ENCODE data around the gene SLC25A47.

Gene SLC25A47

DNA sequence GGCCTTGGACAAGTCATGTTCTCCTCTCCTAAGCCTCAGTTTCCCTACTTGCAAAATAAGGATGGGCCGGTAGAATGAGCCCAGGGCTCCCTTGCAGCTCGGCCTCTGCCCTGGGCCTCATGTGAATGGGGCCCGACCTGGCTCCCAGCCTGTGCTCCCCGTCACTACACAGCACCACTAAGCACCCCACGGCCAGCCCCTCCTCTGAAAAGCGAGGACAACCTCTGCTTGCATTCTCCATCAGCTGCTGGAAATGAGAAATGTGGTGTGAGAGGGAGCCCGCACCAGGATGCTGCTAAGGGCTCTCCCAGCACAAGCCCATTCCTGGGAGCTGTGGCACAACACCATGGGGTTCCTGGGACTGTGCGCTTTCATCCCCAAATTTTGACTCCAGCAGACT, 10.2 kb downstream of the SLC25A47 start:
- no peak overlapping the region for H3K4me3 ChIP-seq (ENCODE audit: control insufficient read depth in 1 of 7, extremely low read depth in 1 of 7, insufficient read depth in 4 of 7, low read depth in 2 of 7, low read length in 6 of 7)
- H3K36me3 ChIP-seq (ENCODE audit: control insufficient read depth in 4 of 4, insufficient read depth in 4 of 4, low read length in 3 of 4): peaks cover 1 to 32% (median 13%) of the 10 kb centered on the region in 4 experiments
- H3K9me3 ChIP-seq (ENCODE audit: control extremely low read depth in 1 of 5, control insufficient read depth in 4 of 5, insufficient read depth in 2 of 5, low read depth in 1 of 5, low read length in 4 of 5): no peaks in the 10 kb centered on the region
- DNase-seq: no peak
- CTCF ChIA-PET: no interaction called here
- no peak overlapping the region for H3K27ac ChIP-seq (ENCODE audit: insufficient read depth in 1 of 2, low read depth in 1 of 2, low read length in 2 of 2, poor library complexity in 1 of 2, severe bottlenecking in 2 of 2)
- H3K27me3 ChIP-seq (replicated peaks in 2 of 5; ENCODE audit: control insufficient read depth in 4 of 5, insufficient read depth in 5 of 5, low read length in 4 of 5): no peaks in the 10 kb centered on the region
- POLR2A ChIA-PET: no interaction called here
- H3K4me1 ChIP-seq (ENCODE audit: control extremely low read depth in 1 of 4, control insufficient read depth in 4 of 4, insufficient read depth in 4 of 4, low read length in 3 of 4): no peaks in the 10 kb centered on the region
- WGBS (ENCODE audit: insufficient coverage): 89% methylated on average over 4 of the region's 8 CpGs

DNA sequence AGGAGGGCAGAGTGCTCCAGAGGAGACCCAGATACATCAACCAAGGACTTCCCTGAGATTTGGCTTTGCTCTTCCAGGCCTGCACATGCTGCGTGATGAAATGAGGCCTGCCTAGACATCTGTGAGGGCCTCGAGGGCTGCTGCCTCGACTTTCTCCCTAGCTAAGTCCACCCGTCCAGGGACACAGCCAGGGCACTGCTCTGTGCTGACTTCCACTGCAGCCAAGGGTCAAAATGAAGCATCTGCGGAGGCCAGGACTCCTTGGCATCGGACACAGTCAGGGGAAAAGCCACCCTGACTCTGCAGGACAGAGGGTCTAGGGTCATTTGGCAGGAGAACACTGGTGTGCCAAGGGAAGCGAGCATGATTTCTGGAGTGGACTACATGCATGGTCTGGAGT, 10.7 kb downstream of the SLC25A47 start:
- no peak overlapping the region for H3K4me3 ChIP-seq (ENCODE audit: control insufficient read depth in 1 of 7, extremely low read depth in 1 of 7, insufficient read depth in 4 of 7, low read depth in 2 of 7, low read length in 6 of 7)
- CTCF ChIA-PET: interaction anchor here (1.6 kb wide), 1 partner anchor 49 kb away, joined by 4 read pairs; no protein-coding TSS in a partner anchor
- DNase-seq: no peak
- H3K36me3 ChIP-seq (ENCODE audit: control insufficient read depth in 4 of 4, insufficient read depth in 4 of 4, low read length in 3 of 4): peaks cover 2 to 32% (median 13%) of the 10 kb centered on the region in 4 experiments
- H3K4me1 ChIP-seq (ENCODE audit: control extremely low read depth in 1 of 4, control insufficient read depth in 4 of 4, insufficient read depth in 4 of 4, low read length in 3 of 4): no peaks in the 10 kb centered on the region
- H3K27me3 ChIP-seq (replicated peaks in 2 of 5; ENCODE audit: control insufficient read depth in 4 of 5, insufficient read depth in 5 of 5, low read length in 4 of 5): no peaks in the 10 kb centered on the region
- POLR2A ChIA-PET: no interaction called here
- H3K27ac ChIP-seq (ENCODE audit: insufficient read depth in 1 of 2, low read depth in 1 of 2, low read length in 2 of 2, poor library complexity in 1 of 2, severe bottlenecking in 2 of 2): no peak overlapping the region
- no peaks in the 10 kb centered on the region for H3K9me3 ChIP-seq (ENCODE audit: control extremely low read depth in 1 of 5, control insufficient read depth in 4 of 5, insufficient read depth in 2 of 5, low read depth in 1 of 5, low read length in 4 of 5)
- WGBS (ENCODE audit: insufficient coverage): 96% methylated on average over 6 of the region's 7 CpGs

- WGBS (ENCODE audit: insufficient coverage): 93% methylated on average over 11 of the region's 12 CpGs
- ChIA-PET CTCF (interaction anchor here (0.7 to 1.6 kb wide), 3 partner anchors 13 to 50 kb away, joined by 3 to 4 read pairs (median 3); no protein-coding TSS in a partner anchor), POLR2A (interaction anchor here (0.7 kb wide), 1 partner anchor 234 kb away, joined by 3 read pairs; no protein-coding TSS in a partner anchor)
- H3K4me3 ChIP-seq (ENCODE audit: control insufficient read depth in 1 of 7, extremely low read depth in 1 of 7, insufficient read depth in 4 of 7, low read depth in 2 of 7, low read length in 6 of 7): no peak overlapping the region
- peaks cover 2 to 40% (median 13%) of the 10 kb centered on the region in 4 experiments for H3K36me3 ChIP-seq (ENCODE audit: control insufficient read depth in 4 of 4, insufficient read depth in 4 of 4, low read length in 3 of 4)
- no peaks in the 10 kb centered on the region for H3K27me3 ChIP-seq (replicated peaks in 2 of 5; ENCODE audit: control insufficient read depth in 4 of 5, insufficient read depth in 5 of 5, low read length in 4 of 5)
- H3K4me1 ChIP-seq (ENCODE audit: control extremely low read depth in 1 of 4, control insufficient read depth in 4 of 4, insufficient read depth in 4 of 4, low read length in 3 of 4): peaks cover 0 to 4% (median 0%) of the 10 kb centered on the region in 4 experiments
- no peak overlapping the region for H3K27ac ChIP-seq (ENCODE audit: insufficient read depth in 1 of 2, low read depth in 1 of 2, low read length in 2 of 2, poor library complexity in 1 of 2, severe bottlenecking in 2 of 2)
- DNase-seq: no peak
- H3K9me3 ChIP-seq (ENCODE audit: control extremely low read depth in 1 of 5, control insufficient read depth in 4 of 5, insufficient read depth in 2 of 5, low read depth in 1 of 5, low read length in 4 of 5): no peaks in the 10 kb centered on the region
Measured at GRCh38 chr14:100334904-100335303, 11.8 kb downstream of the SLC25A47 start.

GRCh38 chr14:100336618-100337530, 13.7 kb downstream of the SLC25A47 start:
- CTCF ChIA-PET: no interaction called here
- H3K27ac ChIP-seq (ENCODE audit: insufficient read depth in 1 of 2, low read depth in 1 of 2, low read length in 2 of 2, poor library complexity in 1 of 2, severe bottlenecking in 2 of 2): no peak overlapping the region
- H3K9me3 ChIP-seq (ENCODE audit: control extremely low read depth in 1 of 5, control insufficient read depth in 4 of 5, insufficient read depth in 2 of 5, low read depth in 1 of 5, low read length in 4 of 5): no peaks in the 10 kb centered on the region
- no peaks in the 10 kb centered on the region for H3K27me3 ChIP-seq (replicated peaks in 2 of 5; ENCODE audit: control insufficient read depth in 4 of 5, insufficient read depth in 5 of 5, low read length in 4 of 5)
- peaks cover 5 to 14% (median 10%) of the 10 kb centered on the region in 4 experiments for H3K4me1 ChIP-seq (ENCODE audit: control extremely low read depth in 1 of 4, control insufficient read depth in 4 of 4, insufficient read depth in 4 of 4, low read length in 3 of 4)
- POLR2A ChIA-PET: interaction anchor here (1.1 kb wide), 1 partner anchor 13 kb away, joined by 3 read pairs; no protein-coding TSS in a partner anchor
- 98% methylated on average over 16 of the region's 18 CpGs for WGBS (ENCODE audit: insufficient coverage)
- no peak overlapping the region for H3K4me3 ChIP-seq (ENCODE audit: control insufficient read depth in 1 of 7, extremely low read depth in 1 of 7, insufficient read depth in 4 of 7, low read depth in 2 of 7, low read length in 6 of 7)
- DNase-seq: no peak
- H3K36me3 ChIP-seq (ENCODE audit: control insufficient read depth in 4 of 4, insufficient read depth in 4 of 4, low read length in 3 of 4): peaks cover 2 to 45% (median 13%) of the 10 kb centered on the region in 4 experiments

GRCh38 chr14:100339766-100340422, 16.8 kb downstream of the SLC25A47 start:
- H3K4me1 ChIP-seq (ENCODE audit: control extremely low read depth in 1 of 4, control insufficient read depth in 4 of 4, insufficient read depth in 4 of 4, low read length in 3 of 4): peaks cover 5 to 20% (median 15%) of the 10 kb centered on the region in 4 experiments
- ChIA-PET CTCF (interaction anchor here (1.6 kb wide), 1 partner anchor 9 kb away, joined by 3 read pairs; no protein-coding TSS in a partner anchor), POLR2A (interaction anchor here (1.0 kb wide), 1 partner anchor 20 kb away, joined by 4 read pairs; no protein-coding TSS in a partner anchor)
- H3K4me3 ChIP-seq (ENCODE audit: control insufficient read depth in 1 of 7, extremely low read depth in 1 of 7, insufficient read depth in 4 of 7, low read depth in 2 of 7, low read length in 6 of 7): no peak overlapping the region
- peaks cover 2 to 34% (median 11%) of the 10 kb centered on the region in 4 experiments for H3K36me3 ChIP-seq (ENCODE audit: control insufficient read depth in 4 of 4, insufficient read depth in 4 of 4, low read length in 3 of 4)
- H3K27me3 ChIP-seq (replicated peaks in 2 of 5; ENCODE audit: control insufficient read depth in 4 of 5, insufficient read depth in 5 of 5, low read length in 4 of 5): no peaks in the 10 kb centered on the region
- H3K9me3 ChIP-seq (ENCODE audit: control extremely low read depth in 1 of 5, control insufficient read depth in 4 of 5, insufficient read depth in 2 of 5, low read depth in 1 of 5, low read length in 4 of 5): no peaks in the 10 kb centered on the region
- no peak overlapping the region for H3K27ac ChIP-seq (ENCODE audit: insufficient read depth in 1 of 2, low read depth in 1 of 2, low read length in 2 of 2, poor library complexity in 1 of 2, severe bottlenecking in 2 of 2)
- 82% methylated on average over 1 of the region's 6 CpGs for WGBS (ENCODE audit: insufficient coverage)
- DNase-seq: no peak

- no peaks in the 10 kb centered on the region for H3K27me3 ChIP-seq (replicated peaks in 2 of 5; ENCODE audit: control insufficient read depth in 4 of 5, insufficient read depth in 5 of 5, low read length in 4 of 5)
- H3K4me1 ChIP-seq (ENCODE audit: control extremely low read depth in 1 of 4, control insufficient read depth in 4 of 4, insufficient read depth in 4 of 4, low read length in 3 of 4): peaks cover 5 to 20% (median 15%) of the 10 kb centered on the region in 4 experiments
- ChIA-PET CTCF (interaction anchor here (1.3 to 1.6 kb wide), 2 partner anchors 10 kb away, joined by 3 to 6 read pairs; no protein-coding TSS in a partner anchor), POLR2A (interaction anchor here (1.0 to 1.1 kb wide), 2 partner anchors 20 to 35 kb away, joined by 3 to 4 read pairs; a partner anchor contains a TSS)
- no peak overlapping the region for H3K4me3 ChIP-seq (ENCODE audit: control insufficient read depth in 1 of 7, extremely low read depth in 1 of 7, insufficient read depth in 4 of 7, low read depth in 2 of 7, low read length in 6 of 7)
- H3K9me3 ChIP-seq (ENCODE audit: control extremely low read depth in 1 of 5, control insufficient read depth in 4 of 5, insufficient read depth in 2 of 5, low read depth in 1 of 5, low read length in 4 of 5): no peaks in the 10 kb centered on the region
- peaks cover 2 to 32% (median 11%) of the 10 kb centered on the region in 4 experiments for H3K36me3 ChIP-seq (ENCODE audit: control insufficient read depth in 4 of 4, insufficient read depth in 4 of 4, low read length in 3 of 4)
- 76% methylated on average over 3 of the region's 6 CpGs for WGBS (ENCODE audit: insufficient coverage)
- peak overlapping the region in 1 of 2 experiments; percentile 35 for H3K27ac ChIP-seq (ENCODE audit: insufficient read depth in 1 of 2, low read depth in 1 of 2, low read length in 2 of 2, poor library complexity in 1 of 2, severe bottlenecking in 2 of 2)
- no peak for DNase-seq
Measured at GRCh38 chr14:100340423-100340813, 17.3 kb downstream of the SLC25A47 start.
